Left lung (tissue), 10 donors: ENCODE measurements around the gene HOXD13. TPM values are rescaled to one million over a fixed set of nuclear protein-coding genes. Genes with fewer than 3 reads are reported as not detected.

Experiments used
- ATAC-seq: fragments of 200-7000 bp; cut with Tn5 transposase; one replicate; pipeline ENCODE4 v1.9.1; 2020; ENCODE audit warnings: moderate library complexity
- DNase-seq, 4 donors: peaks; one replicate each; pipeline ENCODE4 v3.0.0-alpha.2; 2013 to 2020
- H3K27ac ChIP-seq, 2 donors: fragments of 200-600 bp; sonication (generic) in 1 of 2; one replicate each; pipeline versions ENCODE4 v1.5.0 to v1.8.0; 2020 to 2021
- H3K27me3 ChIP-seq, 2 donors: fragments of 200-600 bp; sonication (generic) in 1 of 2; one replicate each; pipeline versions ENCODE4 v1.5.0 to v1.8.0; 2020 to 2021
- H3K36me3 ChIP-seq, 2 donors: fragments of 200-600 bp; sonication (generic) in 1 of 2; one replicate each; pipeline versions ENCODE4 v1.5.0 to v1.8.0; 2020 to 2021
- H3K4me1 ChIP-seq, 2 donors: fragments of 200-600 bp; one replicate each; pipeline ENCODE4 v1.8.0; 2021
- H3K4me3 ChIP-seq, 2 donors: fragments of 200-600 bp; sonication (generic) in 1 of 2; one replicate each; pipeline versions ENCODE4 v1.5.0 to v1.8.0; 2020 to 2021; ENCODE audit warnings: mild to moderate bottlenecking in 1 of 2
- H3K9me3 ChIP-seq, 2 donors: fragments of 200-600 bp; sonication (generic) in 1 of 2; one replicate each; pipeline versions ENCODE4 v1.5.0 to v1.8.0; 2020 to 2021
- CTCF ChIP-seq, 2 donors: fragments of 200-600 bp; sonication (generic) in 1 of 2; IDR thresholded peaks; one replicate each; pipeline versions ENCODE4 v1.5.0 to v1.8.0; 2021; ENCODE audit warnings: antibody characterized with exemption in 2 of 2
- intact Hi-C, 2 donors: fragments of 100-400 bp; cut with DNase I; formaldehyde crosslinking; loops; one replicate each; pipeline versions ENCODE4 v1.11.2 to v1.14.2; 2022
- polyA plus RNA-seq, 6 donors: library from polyadenylated mRNA; unstranded; fragments of 120-200 nt; gene quantifications; one replicate each; pipeline ENCODE4 v1.2.1, GENCODE V29; 2013; ENCODE audit not compliant: insufficient read length in 6 of 6
- total RNA-seq, 2 donors: library from RNA; stranded (reverse); fragmentation: NEBNext Ultra II Directional; extraction: Animal tissue kit (Norgen Biotek cat#: 25700); gene quantifications; one replicate each; pipeline ENCODE4 v1.2.1, GENCODE V29; 2021
- donor health status: DM: no; HTN: yes; CAD: no.
- donor health status: DM: no; HTN: no; CAD: no.

HOXD13 gene
- total and polyA plus RNA-seq, 8 donors = not detected

DNA sequence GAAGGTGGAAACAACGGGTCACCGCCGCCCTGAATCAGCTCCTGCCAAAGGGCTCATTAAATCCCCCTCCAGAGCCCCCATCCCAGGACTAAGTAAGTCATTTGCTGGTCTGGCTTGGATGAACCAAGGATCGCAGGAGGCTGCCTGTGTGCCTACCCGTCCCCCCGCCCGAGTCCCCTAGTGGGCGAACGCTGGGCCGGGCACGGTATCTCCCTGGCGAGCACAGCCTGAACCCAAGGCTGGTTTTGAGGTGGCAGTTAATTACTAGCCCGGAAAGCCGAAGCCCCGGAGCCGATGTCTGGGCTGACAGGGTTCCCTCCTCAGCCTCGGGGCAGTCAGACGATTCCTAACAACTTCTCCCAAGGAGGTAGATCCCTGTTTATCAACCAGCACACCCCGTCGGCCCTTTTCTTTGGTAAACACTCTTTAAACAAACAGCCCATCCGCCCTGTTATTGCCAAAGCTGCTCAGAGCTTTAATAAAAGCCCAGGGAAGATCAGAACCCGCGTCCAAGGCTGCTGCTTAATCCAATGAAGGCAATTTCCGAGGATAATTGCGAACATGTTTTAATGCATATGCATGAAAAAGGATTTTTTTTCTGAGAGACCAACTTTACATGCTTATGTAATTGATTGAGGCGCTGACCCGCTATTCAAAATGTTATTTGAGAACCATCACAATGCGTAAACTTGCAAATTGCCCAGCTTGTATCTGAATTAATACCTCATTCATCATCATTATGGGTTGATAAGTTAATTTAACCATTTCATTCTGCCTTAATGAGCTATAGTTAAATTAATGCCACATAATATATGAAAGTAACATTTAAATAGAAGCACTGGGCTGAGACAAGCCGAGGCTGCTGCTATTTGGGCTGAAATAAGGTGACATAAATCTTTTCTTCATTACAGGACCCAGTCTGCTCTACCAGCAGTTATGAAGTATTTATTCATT is 19.3 kb upstream of the HOXD13 start:
- Histone ChIP-seq H3K27ac (no peak overlapping the region), H3K36me3 (no peaks in the 10 kb centered on the region), H3K4me1 (peaks cover 0 to 4% of the 10 kb centered on the region in 2 donors), H3K27me3 (peaks cover 95 to 100% of the 10 kb centered on the region in 2 donors), H3K4me3 (no peak overlapping the region), H3K9me3 (no peaks in the 10 kb centered on the region)
- no peak for TF ChIP-seq CTCF (IDR thresholded peaks at IDR 0.05)
- no peak for DNase-seq
- no peak for ATAC-seq
- intact Hi-C loops = no loop called here

GRCh38 chr2:176074919-176075425 is 17.5 kb upstream of the HOXD13 start:
- no peaks in the 10 kb centered on the region for H3K9me3 ChIP-seq
- intact Hi-C loops = no loop called here
- no peak for ATAC-seq
- H3K4me1 ChIP-seq = peaks cover 0 to 9% of the 10 kb centered on the region in 2 donors
- no peak for DNase-seq
- no peak overlapping the region for H3K4me3 ChIP-seq
- no peaks in the 10 kb centered on the region for H3K36me3 ChIP-seq
- H3K27me3 ChIP-seq = peaks cover 95 to 100% of the 10 kb centered on the region in 2 donors
- no peak overlapping the region for H3K27ac ChIP-seq
- TF ChIP-seq CTCF (IDR thresholded peaks at IDR 0.05) = no peak

DNA sequence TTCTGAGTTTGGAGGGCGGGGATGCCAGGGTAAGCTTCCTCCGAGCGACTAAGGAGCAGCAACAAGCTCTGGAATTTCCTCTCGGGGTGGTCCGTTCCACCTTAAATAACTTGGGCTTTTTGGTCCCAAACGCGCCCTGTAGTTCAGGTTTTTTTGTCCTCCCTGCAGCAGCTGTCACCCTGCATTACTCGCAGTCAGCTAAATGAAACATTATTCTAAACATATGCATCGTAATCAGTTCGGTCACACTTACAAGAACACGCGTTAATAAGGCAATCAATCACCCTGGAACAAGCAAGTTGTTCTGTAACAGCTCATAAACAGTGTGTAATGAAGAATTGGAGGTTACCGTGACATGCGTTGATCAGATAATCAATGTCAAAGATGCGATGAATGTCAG is 17.0 kb upstream of the HOXD13 start:
- H3K27me3 ChIP-seq = peaks cover 94 to 100% of the 10 kb centered on the region in 2 donors
- H3K4me1 ChIP-seq = peaks cover 0 to 12% of the 10 kb centered on the region in 2 donors
- intact Hi-C loops = no loop called here
- TF ChIP-seq CTCF (IDR thresholded peaks at IDR 0.05) = no peak
- H3K27ac ChIP-seq = no peak overlapping the region
- H3K36me3 ChIP-seq = no peaks in the 10 kb centered on the region
- no peak overlapping the region for H3K4me3 ChIP-seq
- no peaks in the 10 kb centered on the region for H3K9me3 ChIP-seq
- no peak for ATAC-seq
- DNase-seq = no peak

DNA sequence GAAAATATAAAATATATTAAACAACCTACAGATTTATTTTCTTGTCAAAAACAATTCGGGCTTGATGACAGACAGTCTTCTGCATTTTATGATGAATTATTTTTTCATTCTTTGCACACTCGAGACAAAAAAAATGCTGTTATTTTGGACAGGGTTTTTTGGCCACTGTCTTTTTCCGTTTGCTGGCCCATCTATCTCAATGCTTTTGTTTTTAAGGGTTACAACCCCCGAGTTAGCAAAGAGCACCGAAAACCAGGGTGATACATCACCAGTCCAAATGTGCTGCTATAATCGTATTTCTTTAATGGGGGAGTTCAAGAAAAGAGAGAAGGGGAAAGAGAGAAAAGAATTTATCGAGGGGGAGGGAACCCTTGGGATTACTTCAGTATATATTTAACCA is 16.5 kb upstream of the HOXD13 start:
- Histone ChIP-seq H3K4me1 (peaks cover 0 to 14% of the 10 kb centered on the region in 2 donors), H3K36me3 (no peaks in the 10 kb centered on the region), H3K9me3 (no peaks in the 10 kb centered on the region), H3K4me3 (no peak overlapping the region), H3K27ac (no peak overlapping the region), H3K27me3 (peaks cover 96 to 100% of the 10 kb centered on the region in 2 donors)
- TF ChIP-seq CTCF (IDR thresholded peaks at IDR 0.05) = no peak
- intact Hi-C loops = no loop called here
- DNase-seq = no peak
- no peak for ATAC-seq

DNA sequence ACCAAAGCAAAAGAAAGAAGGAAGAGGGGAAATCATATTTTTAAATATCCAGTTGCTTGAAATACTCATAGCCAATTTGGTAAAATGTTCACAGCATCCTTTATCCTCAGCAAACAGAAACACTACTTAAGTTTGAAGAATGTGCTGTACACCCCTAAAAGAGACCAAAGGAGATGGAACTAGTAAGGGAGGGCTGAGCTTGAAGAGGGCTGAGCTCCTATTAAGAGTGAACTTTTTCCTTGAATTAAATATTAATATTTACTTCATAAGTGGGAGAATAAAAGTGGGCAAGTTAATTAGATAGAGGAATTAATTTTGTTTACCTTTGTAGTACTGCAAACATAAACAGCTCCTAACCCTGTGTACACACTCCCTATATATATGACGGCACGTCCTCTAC is 15.7 kb upstream of the HOXD13 start:
- no peak for TF ChIP-seq CTCF (IDR thresholded peaks at IDR 0.05)
- Histone ChIP-seq H3K4me3 (no peak overlapping the region), H3K36me3 (no peaks in the 10 kb centered on the region), H3K9me3 (no peaks in the 10 kb centered on the region), H3K27me3 (peaks cover 96 to 100% of the 10 kb centered on the region in 2 donors), H3K27ac (no peak overlapping the region), H3K4me1 (peaks cover 0 to 14% of the 10 kb centered on the region in 2 donors)
- DNase-seq (no peak), ATAC-seq (no peak)
- intact Hi-C loops = no loop called here
